Liver (tissue), 9 donors: ENCODE measurements around the gene NBEAL1. TPM values are rescaled to one million over a fixed set of nuclear protein-coding genes. Genes with fewer than 3 reads are reported as not detected.

Experiments used
- DNase-seq: peaks from one replicate; pipeline ENCODE4 v3.0.0-alpha.2; 2017; ENCODE audit warnings: low spot score
- H3K27ac ChIP-seq, 2 donors: one replicate each; pipeline ENCODE4 v1.7.0; 2013; ENCODE audit warnings: inconsistent platforms in 2 of 2, low read length in 2 of 2, control low read depth in 1 of 2, low read depth in 1 of 2, mild to moderate bottlenecking in 1 of 2
- H3K27me3 ChIP-seq, 4 donors: one replicate each; pipeline versions ENCODE4 v1.6.1 to v1.7.0; 2013; ENCODE audit warnings: low read length in 3 of 4, inconsistent platforms in 1 of 4, mild to moderate bottlenecking in 1 of 4, moderate library complexity in 1 of 4; ENCODE audit not compliant: control insufficient read depth in 4 of 4, insufficient read depth in 4 of 4
- H3K36me3 ChIP-seq, 4 donors: one replicate each; pipeline versions ENCODE4 v1.6.1 to v1.7.0; 2013; ENCODE audit warnings: low read length in 3 of 4, mild to moderate bottlenecking in 3 of 4, low read depth in 1 of 4, moderate library complexity in 1 of 4; ENCODE audit not compliant: control insufficient read depth in 4 of 4, insufficient read depth in 3 of 4
- H3K4me1 ChIP-seq, 4 donors: one replicate each; pipeline versions ENCODE4 v1.6.1 to v1.7.0; 2013; ENCODE audit warnings: low read length in 3 of 4, mild to moderate bottlenecking in 3 of 4, moderate library complexity in 1 of 4; ENCODE audit not compliant: control insufficient read depth in 4 of 4, insufficient read depth in 4 of 4
- H3K4me3 ChIP-seq, 3 donors: one replicate each; pipeline versions ENCODE4 v1.6.1 to v1.7.0; 2013; ENCODE audit warnings: low read length in 3 of 3, control low read depth in 1 of 3, low read depth in 1 of 3, mild to moderate bottlenecking in 1 of 3
- H3K9ac ChIP-seq, 2 donors: one replicate each; pipeline ENCODE4 v1.7.0; 2013; ENCODE audit warnings: low read length in 2 of 2, mild to moderate bottlenecking in 2 of 2, moderate library complexity in 2 of 2, control low read depth in 1 of 2, low read depth in 1 of 2
- H3K9me3 ChIP-seq, 4 donors: one replicate each; pipeline versions ENCODE4 v1.6.1 to v1.7.0; 2013; ENCODE audit warnings: low read length in 3 of 4; ENCODE audit not compliant: control insufficient read depth in 4 of 4
- FOXA2 ChIP-seq: IDR thresholded peaks from 2 replicates; pipeline ENCODE4 v1.6.1; 2016; ENCODE audit warnings: antibody characterized with exemption
- GABPA ChIP-seq, 2 donors: IDR thresholded peaks in 1 of 2; conservative IDR thresholded peaks in 1 of 2; 2 replicates each; pipeline ENCODE4 v1.6.1; 2016; ENCODE audit warnings: antibody characterized with exemption in 2 of 2, mild to moderate bottlenecking in 1 of 2, moderate library complexity in 1 of 2
- HNF4A ChIP-seq, 2 donors: conservative IDR thresholded peaks; 2 replicates each; pipeline ENCODE4 v1.6.1; 2016; ENCODE audit warnings: antibody characterized with exemption in 2 of 2, mild to moderate bottlenecking in 2 of 2
- HNF4G ChIP-seq: IDR thresholded peaks from 2 replicates; pipeline ENCODE4 v1.6.1; 2016; ENCODE audit warnings: antibody characterized with exemption
- YY1 ChIP-seq: IDR thresholded peaks from 2 replicates; pipeline ENCODE4 v1.6.1; 2016; ENCODE audit warnings: antibody characterized with exemption, mild to moderate bottlenecking
- WGBS: extraction: QIAGEN DNeasy Blood & Tissue Kit; methylation state at CpG from one replicate; pipeline ENCODE4 v1.1.7; 2013; 5-methylcytosine and 5-hydroxymethylcytosine counted together
- polyA plus RNA-seq, 2 donors: library from polyadenylated mRNA; stranded (reverse) in 1 of 2; unstranded in 1 of 2; fragments of 200-250 nt in 1 of 2; fragments of >200 nt in 1 of 2; fragmentation: Nextera tagmentation in 1 of 2; extraction: Ambion mirVana in 1 of 2; gene quantifications; one replicate each; pipeline versions ENCODE4 v1.2.1 to v1.2.3, GENCODE V29; 2013 to 2015
- total RNA-seq, 2 donors: library from RNA; depleted of rRNA; stranded (reverse); fragments of >200 nt; gene quantifications; one replicate each; pipeline ENCODE4 v1.2.3, GENCODE V29; 2014
- TF ChIP-seq, protein P1 (sequence below): IDR thresholded peaks from 2 replicates; pipeline ENCODE4 v1.6.1; 2016; ENCODE audit warnings: antibody characterized with exemption, mild to moderate bottlenecking
- TF ChIP-seq, protein P2 (sequence below): fragments of 150-350 bp; IDR thresholded peaks from 2 replicates; pipeline ENCODE4 v1.5.1; 2017; ENCODE audit warnings: improper control_type of control experiment, low read depth, low read length; ENCODE audit not compliant: missing input control
- TF ChIP-seq, protein P3 (sequence below): IDR thresholded peaks from 2 replicates; pipeline ENCODE4 v1.6.1; 2016; ENCODE audit warnings: antibody characterized with exemption
- TF ChIP-seq, protein P4 (sequence below): IDR thresholded peaks from 2 replicates; pipeline ENCODE4 v1.6.1; 2016; ENCODE audit warnings: antibody characterized with exemption
- donor health status: healthy.
- donor health status: healthy.
- donor health status: healthy.
- donor health status: healthy.
- donor health status: healthy.

NBEAL1 gene
- total and polyA plus RNA-seq, 4 donors, result 4.4 to 47.9 (median 17.0) TPM

DNA sequence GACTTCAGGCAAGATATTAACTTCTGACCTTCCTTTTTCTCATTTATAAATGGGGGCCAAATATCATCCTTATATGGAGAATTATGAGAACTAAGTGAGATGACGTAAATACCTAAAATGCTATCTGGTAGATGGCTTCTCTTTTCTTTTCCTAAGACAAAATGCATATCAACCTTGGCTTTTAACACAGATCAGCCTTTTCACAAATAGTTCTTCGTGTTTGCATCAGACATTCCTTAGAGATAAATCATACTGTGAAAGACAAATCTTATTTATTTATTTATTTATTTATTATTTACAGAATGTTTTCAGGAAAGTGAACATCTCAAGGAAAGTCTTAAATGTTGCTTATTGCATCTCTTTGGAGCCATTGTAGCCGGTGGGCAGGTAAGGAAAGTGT, 62.8 kb downstream of the NBEAL1 start:
- WGBS, result 89% methylated on average over 3 of the region's 3 CpGs
- no peak for DNase-seq
- H3K9ac ChIP-seq, result no peak overlapping the region
- no peaks in the 10 kb centered on the region for H3K27me3 ChIP-seq
- no peak overlapping the region for H3K27ac ChIP-seq
- TF ChIP-seq HNF4G, result no peak
- TF ChIP-seq, protein P1, sequence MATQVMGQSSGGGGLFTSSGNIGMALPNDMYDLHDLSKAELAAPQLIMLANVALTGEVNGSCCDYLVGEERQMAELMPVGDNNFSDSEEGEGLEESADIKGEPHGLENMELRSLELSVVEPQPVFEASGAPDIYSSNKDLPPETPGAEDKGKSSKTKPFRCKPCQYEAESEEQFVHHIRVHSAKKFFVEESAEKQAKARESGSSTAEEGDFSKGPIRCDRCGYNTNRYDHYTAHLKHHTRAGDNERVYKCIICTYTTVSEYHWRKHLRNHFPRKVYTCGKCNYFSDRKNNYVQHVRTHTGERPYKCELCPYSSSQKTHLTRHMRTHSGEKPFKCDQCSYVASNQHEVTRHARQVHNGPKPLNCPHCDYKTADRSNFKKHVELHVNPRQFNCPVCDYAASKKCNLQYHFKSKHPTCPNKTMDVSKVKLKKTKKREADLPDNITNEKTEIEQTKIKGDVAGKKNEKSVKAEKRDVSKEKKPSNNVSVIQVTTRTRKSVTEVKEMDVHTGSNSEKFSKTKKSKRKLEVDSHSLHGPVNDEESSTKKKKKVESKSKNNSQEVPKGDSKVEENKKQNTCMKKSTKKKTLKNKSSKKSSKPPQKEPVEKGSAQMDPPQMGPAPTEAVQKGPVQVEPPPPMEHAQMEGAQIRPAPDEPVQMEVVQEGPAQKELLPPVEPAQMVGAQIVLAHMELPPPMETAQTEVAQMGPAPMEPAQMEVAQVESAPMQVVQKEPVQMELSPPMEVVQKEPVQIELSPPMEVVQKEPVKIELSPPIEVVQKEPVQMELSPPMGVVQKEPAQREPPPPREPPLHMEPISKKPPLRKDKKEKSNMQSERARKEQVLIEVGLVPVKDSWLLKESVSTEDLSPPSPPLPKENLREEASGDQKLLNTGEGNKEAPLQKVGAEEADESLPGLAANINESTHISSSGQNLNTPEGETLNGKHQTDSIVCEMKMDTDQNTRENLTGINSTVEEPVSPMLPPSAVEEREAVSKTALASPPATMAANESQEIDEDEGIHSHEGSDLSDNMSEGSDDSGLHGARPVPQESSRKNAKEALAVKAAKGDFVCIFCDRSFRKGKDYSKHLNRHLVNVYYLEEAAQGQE, result no peak
- TF ChIP-seq YY1, result no peak
- TF ChIP-seq FOXA2, result no peak
- TF ChIP-seq, protein P2, sequence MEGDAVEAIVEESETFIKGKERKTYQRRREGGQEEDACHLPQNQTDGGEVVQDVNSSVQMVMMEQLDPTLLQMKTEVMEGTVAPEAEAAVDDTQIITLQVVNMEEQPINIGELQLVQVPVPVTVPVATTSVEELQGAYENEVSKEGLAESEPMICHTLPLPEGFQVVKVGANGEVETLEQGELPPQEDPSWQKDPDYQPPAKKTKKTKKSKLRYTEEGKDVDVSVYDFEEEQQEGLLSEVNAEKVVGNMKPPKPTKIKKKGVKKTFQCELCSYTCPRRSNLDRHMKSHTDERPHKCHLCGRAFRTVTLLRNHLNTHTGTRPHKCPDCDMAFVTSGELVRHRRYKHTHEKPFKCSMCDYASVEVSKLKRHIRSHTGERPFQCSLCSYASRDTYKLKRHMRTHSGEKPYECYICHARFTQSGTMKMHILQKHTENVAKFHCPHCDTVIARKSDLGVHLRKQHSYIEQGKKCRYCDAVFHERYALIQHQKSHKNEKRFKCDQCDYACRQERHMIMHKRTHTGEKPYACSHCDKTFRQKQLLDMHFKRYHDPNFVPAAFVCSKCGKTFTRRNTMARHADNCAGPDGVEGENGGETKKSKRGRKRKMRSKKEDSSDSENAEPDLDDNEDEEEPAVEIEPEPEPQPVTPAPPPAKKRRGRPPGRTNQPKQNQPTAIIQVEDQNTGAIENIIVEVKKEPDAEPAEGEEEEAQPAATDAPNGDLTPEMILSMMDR, result no peak
- TF ChIP-seq, protein P3, sequence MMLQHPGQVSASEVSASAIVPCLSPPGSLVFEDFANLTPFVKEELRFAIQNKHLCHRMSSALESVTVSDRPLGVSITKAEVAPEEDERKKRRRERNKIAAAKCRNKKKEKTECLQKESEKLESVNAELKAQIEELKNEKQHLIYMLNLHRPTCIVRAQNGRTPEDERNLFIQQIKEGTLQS, result no peak
- TF ChIP-seq, protein P4, sequence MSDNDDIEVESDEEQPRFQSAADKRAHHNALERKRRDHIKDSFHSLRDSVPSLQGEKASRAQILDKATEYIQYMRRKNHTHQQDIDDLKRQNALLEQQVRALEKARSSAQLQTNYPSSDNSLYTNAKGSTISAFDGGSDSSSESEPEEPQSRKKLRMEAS, result no peak
- H3K4me3 ChIP-seq, result no peak overlapping the region
- peaks cover 2 to 7% (median 6%) of the 10 kb centered on the region in 4 donors for H3K36me3 ChIP-seq
- H3K9me3 ChIP-seq, result no peaks in the 10 kb centered on the region
- H3K4me1 ChIP-seq, result no peaks in the 10 kb centered on the region

DNA sequence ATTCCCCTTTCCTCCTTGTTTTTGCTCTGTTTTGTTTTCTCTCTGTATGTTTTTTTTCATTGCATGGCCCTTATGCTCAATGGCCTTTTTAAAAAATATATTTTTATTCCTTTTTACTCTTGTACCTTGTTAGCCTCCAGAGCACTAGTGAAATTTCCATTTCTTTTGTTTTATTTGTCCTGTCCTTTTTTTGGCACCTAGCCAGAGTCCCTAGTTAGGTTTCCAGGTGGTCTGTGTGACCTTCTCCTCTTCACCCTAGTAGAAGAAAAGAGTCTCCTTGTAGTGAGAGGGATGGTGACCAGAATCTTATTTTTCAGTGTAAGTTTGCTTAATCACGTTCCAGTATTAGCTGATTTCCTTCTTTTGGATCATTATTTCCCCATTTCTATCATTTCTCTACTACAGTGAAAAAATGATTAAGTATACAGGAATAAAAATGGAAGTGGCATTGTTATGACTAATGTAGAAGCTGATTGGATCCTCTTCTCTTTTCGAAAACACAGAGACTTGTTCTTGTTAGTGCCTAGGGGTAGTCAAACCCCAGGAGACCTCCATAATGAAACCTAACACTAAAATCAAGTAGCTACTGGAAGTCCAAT, 65.9 kb downstream of the NBEAL1 start:
- no peak overlapping the region for H3K9ac ChIP-seq
- DNase-seq, result no peak
- WGBS, result 94% methylated on average over 2 of the region's 2 CpGs
- no peak for TF ChIP-seq HNF4A (conservative IDR thresholded peaks at IDR 0.05)
- no peak for TF ChIP-seq YY1
- TF ChIP-seq, protein P2, result no peak
- TF ChIP-seq FOXA2, result no peak
- no peak for TF ChIP-seq GABPA (IDR thresholded peaks at IDR 0.05 in 1 of 2, conservative IDR thresholded peaks at IDR 0.05 in 1 of 2)
- H3K36me3 ChIP-seq, result peaks cover 7 to 13% (median 10%) of the 10 kb centered on the region in 4 donors
- H3K4me3 ChIP-seq, result no peak overlapping the region
- H3K9me3 ChIP-seq, result no peaks in the 10 kb centered on the region
- no peaks in the 10 kb centered on the region for H3K4me1 ChIP-seq
- no peaks in the 10 kb centered on the region for H3K27me3 ChIP-seq
- no peak overlapping the region for H3K27ac ChIP-seq
